ENCODE data around the gene TPM3. TPM values are rescaled to one million over a fixed set of nuclear protein-coding genes. Genes with fewer than 3 reads are reported as not detected.

TPM3 gene
- total and polyA plus RNA-seq, 8 donors, result 32.7 to 364 (median 209) TPM

- H3K27ac ChIP-seq, result peak overlapping the region in 4 of 5 donors; percentile 0 to 49 (median 35)
- no peaks in the 10 kb centered on the region for H3K27me3 ChIP-seq
- intact Hi-C loops (cut with DNase I; ENCODE audit: low total_unique reads), result no loop called here
- DNase-seq, result peak in 1 of 2 donors; percentile 32
- TF ChIP-seq POLR2AphosphoS5 (IDR thresholded peaks at IDR 0.05) (peak in 1 of 3 donors; percentile 2), CTCF (IDR thresholded peaks at IDR 0.05) (no peak), POLR2A (IDR thresholded peaks at IDR 0.05) (no peak)
- H3K36me3 ChIP-seq, result no peaks in the 10 kb centered on the region
- H3K4me1 ChIP-seq, result peaks cover 1 to 19% (median 16%) of the 10 kb centered on the region in 4 donors
- H3K9me3 ChIP-seq, result no peaks in the 10 kb centered on the region
- WGBS, 5 donors, result 16 to 36% (median 22%) methylated on average over 2 of the region's 2 CpGs
- no peak overlapping the region for H3K4me3 ChIP-seq
Observed at GRCh38 chr1:154186852-154187501, 4.9 kb downstream of the TPM3 start.

- Histone ChIP-seq H3K36me3 (no peaks in the 10 kb centered on the region), H3K9me3 (no peaks in the 10 kb centered on the region), H3K4me3 (no peak overlapping the region), H3K27ac (peak overlapping the region in 2 of 5 donors; percentile 25 to 49), H3K4me1 (peaks cover 9 to 27% (median 24%) of the 10 kb centered on the region in 4 donors), H3K27me3 (no peaks in the 10 kb centered on the region)
- intact Hi-C loops (cut with DNase I; ENCODE audit: low total_unique reads), result no loop called here
- 17 to 53% (median 35%) methylated on average over 1 of the region's 1 CpG for WGBS, 5 donors
- DNase-seq, result peak; percentile 81 to 86
- TF ChIP-seq CTCF (IDR thresholded peaks at IDR 0.05) (peak in 5 of 7 experiments; percentile 28 to 57 (median 43)), POLR2A (IDR thresholded peaks at IDR 0.05) (no peak), EP300 (IDR thresholded peaks at IDR 0.05) (no peak), POLR2AphosphoS5 (IDR thresholded peaks at IDR 0.05) (no peak)
Observed at GRCh38 chr1:154186177-154186576, 5.7 kb downstream of the TPM3 start.

GRCh38 chr1:154183046-154183915 is 8.6 kb downstream of the TPM3 start:
- Histone ChIP-seq H3K9me3 (no peaks in the 10 kb centered on the region), H3K27ac (peak overlapping the region; percentile 87 to 99 (median 97)), H3K27me3 (no peaks in the 10 kb centered on the region), H3K36me3 (peaks cover 0 to 6% (median 2%) of the 10 kb centered on the region in 4 donors), H3K4me1 (peaks cover 38 to 56% (median 53%) of the 10 kb centered on the region in 4 donors), H3K4me3 (peak overlapping the region; percentile 82 to 99 (median 86))
- 5 to 7% (median 6%) methylated on average over 34 to 41 of the region's 41 CpGs for WGBS, 5 donors
- no peak for TF ChIP-seq EP300 (IDR thresholded peaks at IDR 0.05)
- TF ChIP-seq CTCF (IDR thresholded peaks at IDR 0.05), result peak in 1 of 7 experiments; percentile 44
- TF ChIP-seq POLR2A (IDR thresholded peaks at IDR 0.05), result peak in 3 of 4 donors; percentile 98 to 99 (median 99)
- TF ChIP-seq POLR2AphosphoS5 (IDR thresholded peaks at IDR 0.05), result peak; percentile 100
- peak; percentile 98 to 99 for DNase-seq
- intact Hi-C loops (cut with DNase I; ENCODE audit: low total_unique reads), result no loop called here

- H3K27me3 ChIP-seq, result no peaks in the 10 kb centered on the region
- H3K27ac ChIP-seq, result peak overlapping the region; percentile 87 to 99 (median 97)
- H3K4me3 ChIP-seq, result peak overlapping the region; percentile 82 to 99 (median 86)
- peak in 2 of 3 donors; percentile 31 to 68 for TF ChIP-seq POLR2AphosphoS5 (IDR thresholded peaks at IDR 0.05)
- no peak for TF ChIP-seq EP300 (IDR thresholded peaks at IDR 0.05)
- no peak for TF ChIP-seq CTCF (IDR thresholded peaks at IDR 0.05)
- TF ChIP-seq POLR2A (IDR thresholded peaks at IDR 0.05), result no peak
- intact Hi-C loops (cut with DNase I; ENCODE audit: low total_unique reads), result no loop called here
- H3K9me3 ChIP-seq, result no peaks in the 10 kb centered on the region
- H3K4me1 ChIP-seq, result peaks cover 46 to 64% (median 61%) of the 10 kb centered on the region in 4 donors
- DNase-seq, result peak; percentile 68 to 92
- 0 to 1% (median 1%) methylated on average over 32 to 35 of the region's 35 CpGs for WGBS, 5 donors
- peaks cover 0 to 14% (median 2%) of the 10 kb centered on the region in 4 donors for H3K36me3 ChIP-seq
Observed at GRCh38 chr1:154182344-154183045, 9.4 kb downstream of the TPM3 start.

Measured in stomach (tissue), 9 donors.